Aorta (tissue), 5 donors: Measurements from ENCODE around the gene DHDH. TPM values are rescaled to one million over a fixed set of nuclear protein-coding genes. Genes with fewer than 3 reads are reported as not detected.
A peak's percentile ranks its signal among the peaks of the same experiment; 100 is the strongest.
"Not testable (repeated sequence)": the region's sequence is repeated elsewhere in the genome, so short reads cannot be mapped to it uniquely, and the experiment has no call there.

Experiments used
- ATAC-seq: fragments of 200-7000 bp; cut with Tn5 transposase; one replicate; pipeline ENCODE4 v1.9.1; 2022; ENCODE audit warnings: moderate library complexity; ENCODE audit not compliant: low FRiP score
- DNase-seq, 2 donors: peaks; one replicate each; pipeline ENCODE4 v3.0.0-alpha.2; 2020
- H3K27ac ChIP-seq, 2 donors: one replicate each; pipeline ENCODE4 v1.5.1; 2013; ENCODE audit warnings: low read length in 2 of 2, mild to moderate bottlenecking in 2 of 2, moderate library complexity in 2 of 2, control low read depth in 1 of 2, inconsistent platforms in 1 of 2, low read depth in 1 of 2
- H3K27me3 ChIP-seq, 2 donors: one replicate each; pipeline ENCODE4 v1.6.1; 2013; ENCODE audit warnings: control low read depth in 1 of 2, low read length in 1 of 2, mild to moderate bottlenecking in 1 of 2, moderate library complexity in 1 of 2; ENCODE audit not compliant: insufficient read depth in 2 of 2, control insufficient read depth in 1 of 2
- H3K36me3 ChIP-seq, 2 donors: one replicate each; pipeline ENCODE4 v1.6.1; 2013; ENCODE audit warnings: control low read depth in 1 of 2, low read length in 1 of 2, mild to moderate bottlenecking in 1 of 2; ENCODE audit not compliant: insufficient read depth in 2 of 2, control insufficient read depth in 1 of 2
- H3K4me1 ChIP-seq, 2 donors: one replicate each; pipeline ENCODE4 v1.6.1; 2013; ENCODE audit warnings: low read length in 2 of 2, control low read depth in 1 of 2, mild to moderate bottlenecking in 1 of 2, moderate library complexity in 1 of 2; ENCODE audit not compliant: insufficient read depth in 2 of 2, control insufficient read depth in 1 of 2
- H3K4me3 ChIP-seq, 2 donors: one replicate each; pipeline ENCODE4 v1.5.1; 2013; ENCODE audit warnings: low read length in 2 of 2, control low read depth in 1 of 2, mild to moderate bottlenecking in 1 of 2
- H3K9me3 ChIP-seq: one replicate; pipeline ENCODE4 v1.6.1; 2013; ENCODE audit warnings: mild to moderate bottlenecking, low read length; ENCODE audit not compliant: control insufficient read depth
- WGBS, 2 donors: extraction: QIAGEN DNeasy Blood & Tissue Kit; methylation state at CpG; one replicate each; pipeline ENCODE4 v1.1.7; 2013; 5-methylcytosine and 5-hydroxymethylcytosine counted together
- intact Hi-C, 2 donors: fragments of 100-400 bp; cut with DNase I; formaldehyde crosslinking; loops; one replicate each; pipeline versions ENCODE4 v1.14.2 to v1.15.0; 2022
- polyA plus RNA-seq, 2 donors: library from polyadenylated mRNA; stranded (reverse); fragments of 200-250 nt; gene quantifications; one replicate each; pipeline ENCODE4 v1.2.3, GENCODE V29; 2013
- total RNA-seq, 2 donors: library from RNA; stranded (reverse); fragmentation: NEBNext Ultra II Directional; extraction: Animal tissue kit (Norgen Biotek cat#: 25700); gene quantifications; one replicate each; pipeline ENCODE4 v1.2.1, GENCODE V29; 2021
- donor health status: healthy with polysubstance abuse.
- donor health status: Bipolar disorder and iron deficiency.
- donor health status: DM: no; HTN: no; CAD: no.
- donor health status: DM: no; HTN: no; CAD: no.
- donor health status: DM: yes; HTN: yes; CAD: no.

DHDH gene
- total and polyA plus RNA-seq, 4 donors: 0.84 to 1.3 TPM; not detected in 2

- Histone ChIP-seq H3K27me3 (no peaks in the 10 kb centered on the region), H3K36me3 (no peaks in the 10 kb centered on the region), H3K4me3 (no peak overlapping the region), H3K9me3 (no peaks in the 10 kb centered on the region), H3K4me1 (no peaks in the 10 kb centered on the region), H3K27ac (no peak overlapping the region)
- intact Hi-C loops: no loop called here
- 76 to 79% methylated on average over 18 of the region's 18 CpGs for WGBS, 2 donors
- ATAC-seq (no peak), DNase-seq (no peak)
These were observed 10.7 kb upstream of the DHDH start for GRCh38 chr19:48922548-48923490.

GRCh38 chr19:48925240-48925843 lies 8.2 kb upstream of the DHDH start:
- no peaks in the 10 kb centered on the region for H3K9me3 ChIP-seq
- H3K4me3 ChIP-seq: no peak overlapping the region
- intact Hi-C loops: loop anchor here in 1 of 2 donors (5.0 kb wide), 1 partner anchor 37 kb away; no protein-coding TSS in a partner anchor
- H3K4me1 ChIP-seq: no peaks in the 10 kb centered on the region
- H3K27ac ChIP-seq: no peak overlapping the region
- H3K36me3 ChIP-seq: no peaks in the 10 kb centered on the region
- no peaks in the 10 kb centered on the region for H3K27me3 ChIP-seq
- DNase-seq (no peak), ATAC-seq (no peak)
- 78 to 88% methylated on average over 11 of the region's 11 CpGs for WGBS, 2 donors

GRCh38 chr19:48925890-48926289 lies 7.6 kb upstream of the DHDH start:
- H3K36me3 ChIP-seq, H3K27ac ChIP-seq, H3K4me1 ChIP-seq, H3K27me3 ChIP-seq, ATAC-seq, DNase-seq, H3K4me3 ChIP-seq, H3K9me3 ChIP-seq: not testable (repeated sequence)
- 81 to 83% methylated on average over 8 of the region's 8 CpGs for WGBS, 2 donors
- intact Hi-C loops: loop anchor here in 1 of 2 donors (5.0 kb wide), 1 partner anchor 36 kb away; no protein-coding TSS in a partner anchor

GRCh38 chr19:48926909-48927308 lies 6.6 kb upstream of the DHDH start:
- 1 to 5% methylated on average over 10 of the region's 10 CpGs for WGBS, 2 donors
- peak in 1 of 2 donors; percentile 83 for DNase-seq
- peak overlapping the region in 1 of 2 donors; percentile 23 for H3K27ac ChIP-seq

GRCh38 chr19:48927692-48928091 lies 5.8 kb upstream of the DHDH start:
- 81 to 85% methylated on average over 17 of the region's 17 CpGs for WGBS, 2 donors
- H3K9me3 ChIP-seq, H3K4me3 ChIP-seq, ATAC-seq, H3K27me3 ChIP-seq, DNase-seq, H3K27ac ChIP-seq, H3K36me3 ChIP-seq, H3K4me1 ChIP-seq: not testable (repeated sequence)
- intact Hi-C loops: loop anchor here in 1 of 2 donors (5.0 kb wide), 1 partner anchor 35 kb away; no protein-coding TSS in a partner anchor

More at GRCh38 chr19:48926909-48927308, 6.6 kb upstream of the DHDH start:
- H3K4me3 ChIP-seq: no peak overlapping the region
- intact Hi-C loops: loop anchor here in 1 of 2 donors (5.0 kb wide), 1 partner anchor 35 kb away; no protein-coding TSS in a partner anchor
- no peaks in the 10 kb centered on the region for H3K4me1 ChIP-seq
- no peaks in the 10 kb centered on the region for H3K36me3 ChIP-seq
- peak; percentile 71 for ATAC-seq
- no peaks in the 10 kb centered on the region for H3K9me3 ChIP-seq
- H3K27me3 ChIP-seq: no peaks in the 10 kb centered on the region

- no peaks in the 10 kb centered on the region for H3K36me3 ChIP-seq
- H3K4me3 ChIP-seq: no peak overlapping the region
- H3K27me3 ChIP-seq: no peaks in the 10 kb centered on the region
- intact Hi-C loops: loop anchor here in 1 of 2 donors (5.0 kb wide), 1 partner anchor 34 kb away; no protein-coding TSS in a partner anchor
- H3K4me1 ChIP-seq: no peaks in the 10 kb centered on the region
- DNase-seq: no peak
- H3K9me3 ChIP-seq: no peaks in the 10 kb centered on the region
- no peak for ATAC-seq
- 53 to 55% methylated on average over 14 to 15 of the region's 15 CpGs for WGBS, 2 donors
- no peak overlapping the region for H3K27ac ChIP-seq
These were observed 5.1 kb upstream of the DHDH start for GRCh38 chr19:48928164-48929025.

- Histone ChIP-seq H3K36me3 (no peaks in the 10 kb centered on the region), H3K9me3 (no peaks in the 10 kb centered on the region), H3K27me3 (no peaks in the 10 kb centered on the region), H3K4me1 (no peaks in the 10 kb centered on the region), H3K4me3 (no peak overlapping the region), H3K27ac (no peak overlapping the region)
- DNase-seq: no peak
- WGBS, 2 donors: 88 to 90% methylated on average over 19 of the region's 19 CpGs
- ATAC-seq: no peak
- intact Hi-C loops: no loop called here
These were observed 1.3 kb downstream of the DHDH start for GRCh38 chr19:48934837-48935236.

- WGBS, 2 donors: 96 to 97% methylated on average over 25 of the region's 25 CpGs
- Histone ChIP-seq H3K9me3 (no peaks in the 10 kb centered on the region), H3K27me3 (no peaks in the 10 kb centered on the region), H3K4me1 (no peaks in the 10 kb centered on the region), H3K27ac (no peak overlapping the region), H3K4me3 (no peak overlapping the region), H3K36me3 (no peaks in the 10 kb centered on the region)
- intact Hi-C loops: no loop called here
- ATAC-seq (no peak), DNase-seq (no peak)
These were observed 2.4 kb downstream of the DHDH start for GRCh38 chr19:48935864-48936263.
